WTC11 (cell line): ENCODE results near the gene FRMD6. TPM values are rescaled to one million over a fixed set of nuclear protein-coding genes. Genes with fewer than 3 reads are reported as not detected.
A peak's percentile ranks its signal among the peaks of the same experiment; 100 is the strongest.

Experiments used
- ATAC-seq: fragments of 200-7000 bp; cut with Tn5 transposase; 2 replicates; pipeline ENCODE4 v1.10.0; 2021; ENCODE audit warnings: mild to moderate bottlenecking, moderate library complexity
- CTCF ChIA-PET: fragments of 300-600 bp; sonication (Branson Sonifier 250); formaldehyde crosslinking; loops from one replicate; lab custom pipeline; 2021; ENCODE audit warnings: antibody characterized with exemption; lab: Charles Lee
- POLR2A ChIA-PET: fragments of 350-600 bp; sonication (Branson Sonifier 250); formaldehyde crosslinking; loops from one replicate; lab custom pipeline; 2021; ENCODE audit warnings: antibody characterized with exemption; lab: Charles Lee
- DNase-seq: peaks from one replicate; pipeline ENCODE4 v3.0.0; 2021; ENCODE audit warnings: low spot score
- H3K27ac Mint-ChIP-seq: 2 replicates; pipeline ENCODE4 v1.8.0; 2021; ENCODE audit warnings: mixed read lengths
- H3K27me3 Mint-ChIP-seq: 2 replicates; pipeline ENCODE4 v1.8.0; 2021; ENCODE audit warnings: low read depth, mild to moderate bottlenecking, moderate library complexity, mixed read lengths
- H3K36me3 Mint-ChIP-seq: 2 replicates; pipeline ENCODE4 v1.8.0; 2021; ENCODE audit warnings: mixed read lengths
- H3K4me1 Mint-ChIP-seq: 2 replicates; pipeline ENCODE4 v1.8.0; 2022; ENCODE audit warnings: mixed read lengths
- H3K4me3 Mint-ChIP-seq: 2 replicates; pipeline ENCODE4 v1.8.0; 2021; ENCODE audit warnings: mild to moderate bottlenecking, moderate library complexity, mixed read lengths
- H3K9me3 Mint-ChIP-seq: 2 replicates; pipeline ENCODE4 v1.8.0; 2021; ENCODE audit warnings: mixed read lengths
- ATF6 ChIP-seq: sonication (generic); formaldehyde crosslinking; IDR thresholded peaks from 2 replicates; pipeline ENCODE4 v1.8.1; 2023; ENCODE audit warnings: mild to moderate bottlenecking, missing genetic modification reagents
- CTCF ChIP-seq: fragments of 200-600 bp; IDR thresholded peaks from 2 replicates; pipeline ENCODE4 v1.8.0; 2022; ENCODE audit warnings: antibody characterized with exemption
- HMGXB4 ChIP-seq: sonication (generic); formaldehyde crosslinking; IDR thresholded peaks from 2 replicates; pipeline ENCODE4 v1.8.1; 2023; ENCODE audit warnings: mild to moderate bottlenecking, moderate library complexity, missing genetic modification reagents
- PRDM15 ChIP-seq: sonication (generic); formaldehyde crosslinking; IDR thresholded peaks from 2 replicates; pipeline ENCODE4 v1.8.0; 2022; ENCODE audit warnings: missing genetic modification reagents
- total RNA-seq: library from RNA; stranded (reverse); gene quantifications from 3 replicates; pipeline ENCODE4 v1.2.3, GENCODE V29; 2021

Gene FRMD6
- total RNA-seq, 1 experiment from 2014 or later = 21.8 TPM

GRCh38 chr14:51650716-51651387, 858 bp upstream of the FRMD6 start (continued):
- no peak for TF ChIP-seq CTCF

- CTCF ChIA-PET = interaction anchor here (0.9 to 2.5 kb wide), 17 partner anchors 8 to 369 kb away, joined by 3 to 16 read pairs (median 4); no protein-coding TSS in a partner anchor
- ATAC-seq = peak; percentile 31
- no peaks in the 10 kb centered on the region for H3K9me3 Mint-ChIP-seq
These were observed 713 bp downstream of the FRMD6 start for GRCh38 chr14:51652168-51653078.

More at GRCh38 chr14:51652168-51653078, 713 bp downstream of the FRMD6 start:
- Mint-ChIP-seq H3K36me3 (no peaks in the 10 kb centered on the region), H3K27me3 (no peaks in the 10 kb centered on the region), H3K4me3 (peak overlapping the region; percentile 93), H3K27ac (peak overlapping the region; percentile 79), H3K4me1 (peaks cover 34% of the 10 kb centered on the region)
- DNase-seq = peak; percentile 61
- TF ChIP-seq PRDM15 (CRISPR knock-in tag) = 0 out of 2 replicates have a peak, but pooled peaks have one; percentile 19
- peak; percentile 79; the same call in 1 of the 2 replicates for TF ChIP-seq HMGXB4
- no peak for TF ChIP-seq ATF6 (CRISPR knock-in tag)
- POLR2A ChIA-PET = interaction anchor here (0.6 to 1.0 kb wide), 4 partner anchors 30 to 256 kb away, joined by 3 read pairs; no protein-coding TSS in a partner anchor
